ENCODE results near the gene RAB17.

DNA sequence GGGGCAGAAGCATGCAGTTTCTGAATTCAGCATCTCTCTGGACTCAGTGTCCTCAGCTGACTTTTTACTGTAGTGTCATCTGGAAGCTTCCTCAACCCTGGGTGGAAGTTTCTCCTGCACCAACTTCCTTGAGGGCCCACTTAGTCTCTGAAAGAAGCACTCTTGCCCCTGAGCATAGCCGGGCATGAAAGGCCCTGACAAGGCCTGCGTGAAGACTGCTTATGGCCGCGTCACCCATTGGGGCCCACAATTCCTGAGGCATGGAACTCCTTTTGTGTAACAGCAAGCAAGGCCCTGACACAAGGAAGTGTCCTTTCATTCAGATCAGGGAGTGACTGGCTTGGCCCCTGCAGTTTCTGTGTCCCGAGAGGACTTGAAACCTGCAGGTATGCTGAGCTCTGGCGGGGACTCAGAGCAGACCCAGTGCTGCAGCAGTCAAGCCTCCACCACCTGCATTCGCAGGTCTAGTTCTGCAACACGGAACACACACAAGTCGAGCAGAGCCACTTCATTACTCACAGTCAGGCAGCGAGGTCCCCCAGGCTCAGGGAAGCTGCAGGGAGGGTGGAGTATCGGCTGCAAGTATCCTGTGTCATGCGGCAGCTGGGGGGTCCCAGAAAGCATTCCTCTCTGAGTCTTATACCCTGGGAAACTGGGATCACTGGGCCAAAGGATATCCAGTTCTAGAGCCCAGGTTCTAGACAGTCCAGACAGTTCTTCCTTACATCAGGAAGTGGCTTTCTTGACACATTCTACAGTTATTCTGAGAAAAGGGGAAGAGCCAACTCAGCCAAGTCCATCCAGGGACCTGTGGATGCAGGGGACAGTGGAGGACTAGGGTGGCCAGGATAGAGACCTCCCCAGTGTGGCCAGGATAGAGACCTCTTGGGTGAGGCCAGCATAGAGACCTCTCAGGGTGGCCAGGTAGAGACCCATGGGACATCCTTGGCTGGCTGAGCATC is 59.8 kb downstream of the RAB17 start:
- TF ChIP-seq, protein P1, sequence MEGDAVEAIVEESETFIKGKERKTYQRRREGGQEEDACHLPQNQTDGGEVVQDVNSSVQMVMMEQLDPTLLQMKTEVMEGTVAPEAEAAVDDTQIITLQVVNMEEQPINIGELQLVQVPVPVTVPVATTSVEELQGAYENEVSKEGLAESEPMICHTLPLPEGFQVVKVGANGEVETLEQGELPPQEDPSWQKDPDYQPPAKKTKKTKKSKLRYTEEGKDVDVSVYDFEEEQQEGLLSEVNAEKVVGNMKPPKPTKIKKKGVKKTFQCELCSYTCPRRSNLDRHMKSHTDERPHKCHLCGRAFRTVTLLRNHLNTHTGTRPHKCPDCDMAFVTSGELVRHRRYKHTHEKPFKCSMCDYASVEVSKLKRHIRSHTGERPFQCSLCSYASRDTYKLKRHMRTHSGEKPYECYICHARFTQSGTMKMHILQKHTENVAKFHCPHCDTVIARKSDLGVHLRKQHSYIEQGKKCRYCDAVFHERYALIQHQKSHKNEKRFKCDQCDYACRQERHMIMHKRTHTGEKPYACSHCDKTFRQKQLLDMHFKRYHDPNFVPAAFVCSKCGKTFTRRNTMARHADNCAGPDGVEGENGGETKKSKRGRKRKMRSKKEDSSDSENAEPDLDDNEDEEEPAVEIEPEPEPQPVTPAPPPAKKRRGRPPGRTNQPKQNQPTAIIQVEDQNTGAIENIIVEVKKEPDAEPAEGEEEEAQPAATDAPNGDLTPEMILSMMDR (IDR thresholded peaks at IDR 0.05): no peak
- TF ChIP-seq POLR2A (IDR thresholded peaks at IDR 0.05): no peak

All from uterus (tissue), 2 donors.